Fibroblast of villous mesenchyme (primary cell): Measurements from ENCODE around the gene MTHFD2L. TPM values are rescaled to one million over a fixed set of nuclear protein-coding genes. Genes with fewer than 3 reads are reported as not detected.

Source experiments
- DNase-seq: peaks from one replicate; pipeline ENCODE4 v3.0.0-alpha.2; 2010; ENCODE audit warnings: low read depth
- H3K4me3 ChIP-seq: 2 replicates; pipeline ENCODE4 v1.5.1; 2011; ENCODE audit warnings: low read depth, mild to moderate bottlenecking, low read length
- total RNA-seq: library from RNA; depleted of rRNA; stranded (reverse); fragments of >200 nt; gene quantifications from 2 replicates; pipeline ENCODE4 v1.2.3, GENCODE V29; 2012
- TF ChIP-seq, protein P1 (sequence below): IDR thresholded peaks from 2 replicates; pipeline ENCODE4 v1.5.1; 2012; ENCODE audit warnings: low read depth, mild to moderate bottlenecking, low read length; ENCODE audit not compliant: insufficient read depth

MTHFD2L gene
- total RNA-seq, 1 donor = 16.8 TPM

DNA sequence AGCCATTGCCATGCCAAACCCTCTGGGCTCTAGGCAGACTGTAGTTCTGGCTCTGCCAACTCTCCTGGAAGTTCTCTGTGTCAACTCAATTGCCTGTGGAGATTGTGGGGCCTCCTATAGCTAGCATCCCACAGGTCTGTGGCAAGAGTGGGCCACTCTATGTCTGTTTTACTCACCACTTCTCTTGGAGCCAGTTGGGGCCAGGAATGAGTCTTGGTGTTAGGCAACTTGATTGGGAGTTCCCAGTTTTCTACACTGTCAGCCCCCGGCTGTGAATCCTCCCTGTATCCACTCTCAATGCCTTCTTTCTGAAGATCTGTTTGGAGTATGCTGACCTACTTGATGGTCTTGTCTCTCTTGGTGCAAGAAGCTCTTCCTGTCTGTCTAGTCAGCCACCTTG lies 102.1 kb downstream of the MTHFD2L start:
- TF ChIP-seq, protein P1, sequence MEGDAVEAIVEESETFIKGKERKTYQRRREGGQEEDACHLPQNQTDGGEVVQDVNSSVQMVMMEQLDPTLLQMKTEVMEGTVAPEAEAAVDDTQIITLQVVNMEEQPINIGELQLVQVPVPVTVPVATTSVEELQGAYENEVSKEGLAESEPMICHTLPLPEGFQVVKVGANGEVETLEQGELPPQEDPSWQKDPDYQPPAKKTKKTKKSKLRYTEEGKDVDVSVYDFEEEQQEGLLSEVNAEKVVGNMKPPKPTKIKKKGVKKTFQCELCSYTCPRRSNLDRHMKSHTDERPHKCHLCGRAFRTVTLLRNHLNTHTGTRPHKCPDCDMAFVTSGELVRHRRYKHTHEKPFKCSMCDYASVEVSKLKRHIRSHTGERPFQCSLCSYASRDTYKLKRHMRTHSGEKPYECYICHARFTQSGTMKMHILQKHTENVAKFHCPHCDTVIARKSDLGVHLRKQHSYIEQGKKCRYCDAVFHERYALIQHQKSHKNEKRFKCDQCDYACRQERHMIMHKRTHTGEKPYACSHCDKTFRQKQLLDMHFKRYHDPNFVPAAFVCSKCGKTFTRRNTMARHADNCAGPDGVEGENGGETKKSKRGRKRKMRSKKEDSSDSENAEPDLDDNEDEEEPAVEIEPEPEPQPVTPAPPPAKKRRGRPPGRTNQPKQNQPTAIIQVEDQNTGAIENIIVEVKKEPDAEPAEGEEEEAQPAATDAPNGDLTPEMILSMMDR = no peak
- DNase-seq = no peak
- H3K4me3 ChIP-seq = no peak overlapping the region

DNA sequence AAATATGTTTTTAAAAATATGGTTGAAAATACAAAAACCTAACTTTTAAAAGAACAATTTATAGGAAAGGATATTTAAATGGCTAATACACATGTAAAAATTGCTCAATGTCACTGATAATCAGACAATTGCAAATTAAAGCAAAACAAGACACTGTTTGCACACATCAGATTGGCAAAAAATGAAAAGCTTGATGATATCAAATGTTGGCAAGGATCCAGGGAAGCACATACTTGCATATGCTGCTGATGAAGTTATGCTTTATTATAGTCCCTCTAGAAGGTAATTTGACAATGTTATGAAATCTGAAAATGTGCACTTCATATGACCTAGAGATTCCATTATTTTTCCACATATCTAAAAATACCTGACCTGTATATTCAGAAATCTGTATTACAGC lies 104.6 kb downstream of the MTHFD2L start:
- no peak overlapping the region for H3K4me3 ChIP-seq
- DNase-seq = no peak
- TF ChIP-seq, protein P1 = no peak

DNA sequence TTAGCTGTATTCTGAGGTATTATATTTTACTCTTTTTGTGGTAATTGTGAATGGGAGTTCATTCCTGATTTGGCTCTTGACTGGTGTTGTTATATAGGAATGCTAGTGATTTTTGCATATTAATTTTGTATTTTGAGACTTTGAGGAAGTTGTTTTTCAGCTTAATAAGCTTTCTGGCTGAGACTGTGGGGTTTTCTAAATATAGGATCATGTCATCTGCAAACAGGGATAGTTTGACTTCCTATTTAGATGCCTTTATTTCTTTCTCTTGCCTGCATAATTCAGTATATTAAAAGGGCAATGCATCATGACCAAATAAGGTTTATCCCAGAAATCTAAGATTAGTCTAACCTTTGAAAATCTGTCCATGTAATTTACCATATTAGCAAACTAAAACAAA lies 105.6 kb downstream of the MTHFD2L start:
- H3K4me3 ChIP-seq = no peak overlapping the region
- TF ChIP-seq, protein P1 = no peak
- no peak for DNase-seq

DNA sequence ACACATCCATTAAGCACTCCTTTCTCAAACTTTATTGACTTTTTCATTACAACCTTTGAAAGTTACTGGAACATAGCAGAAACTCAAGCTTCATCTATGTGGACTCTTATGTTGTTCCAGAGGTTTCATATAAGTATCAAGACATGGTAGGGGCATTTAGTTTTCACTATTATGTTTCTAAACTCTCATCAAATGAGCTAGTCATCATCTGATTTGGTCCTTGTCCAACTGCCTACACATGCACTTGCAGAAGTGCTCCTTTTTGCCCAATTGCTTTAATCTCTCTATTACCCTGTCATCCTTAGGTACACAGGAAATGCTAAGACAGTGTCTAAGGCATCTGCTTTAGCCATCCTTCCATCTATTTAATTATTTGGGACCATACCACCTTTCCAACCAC lies 108.2 kb downstream of the MTHFD2L start:
- TF ChIP-seq, protein P1 = no peak
- no peak overlapping the region for H3K4me3 ChIP-seq
- no peak for DNase-seq

DNA sequence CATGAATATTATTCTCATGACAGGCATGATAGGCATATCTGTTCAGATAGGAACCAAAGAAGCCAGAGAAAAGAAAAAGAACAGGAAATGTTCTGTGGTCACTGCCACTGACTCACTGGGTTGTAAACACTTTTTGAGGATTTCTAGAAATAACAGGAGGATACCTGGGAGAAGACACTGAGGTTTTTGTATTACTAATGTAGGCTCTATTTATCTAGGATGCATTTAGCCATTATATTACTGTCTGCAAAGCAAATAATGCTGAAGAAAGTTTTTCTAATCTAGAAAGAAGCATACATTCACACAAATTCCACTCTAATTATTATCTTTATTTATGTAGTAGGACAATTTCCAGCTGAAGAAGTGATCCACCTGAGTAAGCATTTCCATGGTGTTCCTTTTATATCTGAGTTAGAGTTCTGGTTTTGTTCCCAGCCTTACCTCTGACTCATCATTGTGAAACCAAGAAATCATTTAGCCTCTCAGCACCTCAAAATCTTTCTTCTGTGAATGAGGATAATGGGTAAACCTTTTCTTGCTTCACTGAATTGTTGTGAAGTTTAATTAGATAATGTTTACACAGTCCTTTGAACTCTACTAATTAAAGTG lies 110.2 kb downstream of the MTHFD2L start:
- peak; percentile 55 for DNase-seq
- TF ChIP-seq, protein P1 = no peak
- no peak overlapping the region for H3K4me3 ChIP-seq

DNA sequence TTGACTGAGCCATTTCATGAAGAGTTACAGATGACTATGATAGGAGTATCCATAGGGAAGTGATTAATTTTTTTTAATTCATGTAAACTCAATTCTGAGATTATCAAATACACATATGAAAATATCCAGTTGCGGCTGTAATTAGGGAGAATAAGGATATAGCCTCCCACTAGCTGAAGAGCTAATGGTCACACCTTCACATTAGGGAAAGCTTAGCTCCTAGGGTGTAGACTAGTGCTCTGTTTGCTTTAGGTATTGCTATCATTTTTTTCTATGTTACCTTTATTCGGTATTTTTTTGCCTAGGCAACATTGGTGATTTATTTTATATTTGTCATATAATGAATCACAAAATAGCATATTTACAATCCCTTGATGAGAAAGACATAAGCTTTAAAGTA lies 110.7 kb downstream of the MTHFD2L start:
- TF ChIP-seq, protein P1 = no peak
- DNase-seq = no peak
- no peak overlapping the region for H3K4me3 ChIP-seq

DNA sequence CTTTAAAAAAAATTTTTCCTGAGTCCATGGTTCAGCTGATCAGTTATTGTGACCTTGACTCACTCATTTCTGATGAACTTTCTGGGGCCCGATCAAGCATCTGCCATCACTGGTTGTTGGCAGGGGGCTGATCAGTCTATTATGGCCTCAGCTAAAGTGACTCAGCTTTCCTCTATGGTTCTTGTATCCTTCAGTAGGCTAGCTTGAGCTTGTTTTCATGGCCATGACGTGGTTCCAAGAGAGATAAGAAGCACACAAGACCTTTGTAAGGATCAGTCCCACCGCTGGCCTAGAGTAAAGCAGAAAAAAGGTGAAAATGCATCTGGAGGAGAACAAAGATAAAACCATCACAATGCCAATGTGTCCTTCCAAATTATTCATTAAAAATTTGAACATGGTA lies 120.6 kb downstream of the MTHFD2L start:
- TF ChIP-seq, protein P1 = no peak
- DNase-seq = no peak
- no peak overlapping the region for H3K4me3 ChIP-seq
